Testis (tissue), 2 donors: ENCODE measurements around the gene NUDCD3.
"Not testable (repeated sequence)": the region's sequence is repeated elsewhere in the genome, so short reads cannot be mapped to it uniquely, and the experiment has no call there.

Experiments
- POLR2A ChIP-seq: fragments of 450-650 bp; IDR thresholded peaks from one replicate; pipeline ENCODE4 v1.6.1; 2017; ENCODE audit warnings: antibody characterized with exemption, mild to moderate bottlenecking, moderate library complexity
- TF ChIP-seq, protein P1 (sequence below), 3 experiments: fragments of 450-650 bp in 2 of 3; fragments of 200-600 bp in 1 of 3; sonication (generic) in 1 of 3; IDR thresholded peaks; one replicate each; pipeline ENCODE4 v1.5.1; 2016 to 2019; ENCODE audit warnings: antibody characterized with exemption in 3 of 3, mild to moderate bottlenecking in 2 of 3, moderate library complexity in 1 of 3

GRCh38 chr7:44424762-44425161 is 65.7 kb downstream of the NUDCD3 start:
- TF ChIP-seq POLR2A = not testable (repeated sequence)
- TF ChIP-seq, protein P1, sequence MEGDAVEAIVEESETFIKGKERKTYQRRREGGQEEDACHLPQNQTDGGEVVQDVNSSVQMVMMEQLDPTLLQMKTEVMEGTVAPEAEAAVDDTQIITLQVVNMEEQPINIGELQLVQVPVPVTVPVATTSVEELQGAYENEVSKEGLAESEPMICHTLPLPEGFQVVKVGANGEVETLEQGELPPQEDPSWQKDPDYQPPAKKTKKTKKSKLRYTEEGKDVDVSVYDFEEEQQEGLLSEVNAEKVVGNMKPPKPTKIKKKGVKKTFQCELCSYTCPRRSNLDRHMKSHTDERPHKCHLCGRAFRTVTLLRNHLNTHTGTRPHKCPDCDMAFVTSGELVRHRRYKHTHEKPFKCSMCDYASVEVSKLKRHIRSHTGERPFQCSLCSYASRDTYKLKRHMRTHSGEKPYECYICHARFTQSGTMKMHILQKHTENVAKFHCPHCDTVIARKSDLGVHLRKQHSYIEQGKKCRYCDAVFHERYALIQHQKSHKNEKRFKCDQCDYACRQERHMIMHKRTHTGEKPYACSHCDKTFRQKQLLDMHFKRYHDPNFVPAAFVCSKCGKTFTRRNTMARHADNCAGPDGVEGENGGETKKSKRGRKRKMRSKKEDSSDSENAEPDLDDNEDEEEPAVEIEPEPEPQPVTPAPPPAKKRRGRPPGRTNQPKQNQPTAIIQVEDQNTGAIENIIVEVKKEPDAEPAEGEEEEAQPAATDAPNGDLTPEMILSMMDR (IDR thresholded peaks at IDR 0.05) = not testable (repeated sequence)
